RWPE2 (cell line): Measurements from ENCODE around the gene MAP2K6.

Experiments used
- ATAC-seq: fragments of 200-7000 bp; cut with Tn5 transposase; 3 replicates; pipeline ENCODE4 v1.9.1; 2021; ENCODE audit warnings: low read depth
- DNase-seq: peaks from one replicate; pipeline ENCODE4 v3.0.0-alpha.2; 2020; ENCODE audit warnings: low spot score
- H3K27ac ChIP-seq: fragments of 450-650 bp; 2 replicates; pipeline ENCODE4 v1.5.1; 2017; ENCODE audit warnings: mild to moderate bottlenecking; ENCODE audit not compliant: poor library complexity, severe bottlenecking
- H3K27me3 ChIP-seq: fragments of 250-450 bp; sonication (Bioruptor Pico); 2 replicates; pipeline ENCODE4 v1.5.1; 2021; ENCODE audit warnings: mild to moderate bottlenecking, moderate library complexity; ENCODE audit not compliant: insufficient read depth, poor library complexity, severe bottlenecking
- H3K36me3 ChIP-seq: fragments of 250-450 bp; sonication (Bioruptor Pico); 2 replicates; pipeline ENCODE4 v1.5.1; 2020; ENCODE audit warnings: low read depth, mild to moderate bottlenecking, moderate library complexity
- H3K4me1 ChIP-seq: fragments of 250-450 bp; sonication (Bioruptor Pico); 2 replicates; pipeline ENCODE4 v1.5.1; 2021; ENCODE audit warnings: mild to moderate bottlenecking, moderate library complexity; ENCODE audit not compliant: insufficient read depth, poor library complexity, severe bottlenecking
- H3K4me3 ChIP-seq: fragments of 250-450 bp; sonication (Bioruptor Pico); 2 replicates; pipeline ENCODE4 v1.5.1; 2021; ENCODE audit warnings: mild to moderate bottlenecking, moderate library complexity; ENCODE audit not compliant: severe bottlenecking
- H3K9me3 ChIP-seq: fragments of 250-450 bp; sonication (Bioruptor Pico); 2 replicates; pipeline ENCODE4 v1.5.1; 2021; ENCODE audit warnings: mild to moderate bottlenecking, moderate library complexity; ENCODE audit not compliant: severe bottlenecking
- CTCF ChIP-seq: fragments of 450-650 bp; IDR thresholded peaks from one replicate; pipeline ENCODE4 v1.5.1; 2017; ENCODE audit warnings: mild to moderate bottlenecking, moderate library complexity; ENCODE audit not compliant: poor library complexity, severe bottlenecking

Gene MAP2K6

GRCh38 chr17:69445132-69445531, 30.6 kb downstream of the MAP2K6 start:
- ATAC-seq (no peak), DNase-seq (no peak)
- Histone ChIP-seq H3K4me3 (no peak overlapping the region), H3K36me3 (no peaks in the 10 kb centered on the region), H3K27me3 (no peaks in the 10 kb centered on the region), H3K27ac (no peak overlapping the region), H3K4me1 (no peaks in the 10 kb centered on the region), H3K9me3 (no peaks in the 10 kb centered on the region)
- TF ChIP-seq CTCF, result no peak

- no peaks in the 10 kb centered on the region for H3K4me1 ChIP-seq
- H3K27ac ChIP-seq, result no peak overlapping the region
- H3K9me3 ChIP-seq, result no peaks in the 10 kb centered on the region
- TF ChIP-seq CTCF, result no peak
- no peak for DNase-seq
- no peak overlapping the region for H3K4me3 ChIP-seq
- no peaks in the 10 kb centered on the region for H3K27me3 ChIP-seq
- ATAC-seq, result no peak
- no peaks in the 10 kb centered on the region for H3K36me3 ChIP-seq
Observed at GRCh38 chr17:69447726-69448125, 33.2 kb downstream of the MAP2K6 start.

- DNase-seq (no peak), ATAC-seq (no peak)
- Histone ChIP-seq H3K4me1 (no peaks in the 10 kb centered on the region), H3K4me3 (no peak overlapping the region), H3K27ac (no peak overlapping the region), H3K9me3 (no peaks in the 10 kb centered on the region), H3K27me3 (no peaks in the 10 kb centered on the region), H3K36me3 (no peaks in the 10 kb centered on the region)
- TF ChIP-seq CTCF, result no peak
Observed at GRCh38 chr17:69448431-69449102, 34.1 kb downstream of the MAP2K6 start.

GRCh38 chr17:69450131-69450530, 35.6 kb downstream of the MAP2K6 start:
- ATAC-seq (no peak), DNase-seq (no peak)
- H3K27ac ChIP-seq, result no peak overlapping the region

More at GRCh38 chr17:69450131-69450530, 35.6 kb downstream of the MAP2K6 start:
- H3K4me3 ChIP-seq, result no peak overlapping the region
- no peak for TF ChIP-seq CTCF
- no peaks in the 10 kb centered on the region for H3K9me3 ChIP-seq
- H3K36me3 ChIP-seq, result no peaks in the 10 kb centered on the region
- H3K27me3 ChIP-seq, result no peaks in the 10 kb centered on the region
- H3K4me1 ChIP-seq, result no peaks in the 10 kb centered on the region
